HG02981 (cell line): Measurements from ENCODE around the gene STK24.

Experiments used
- ATAC-seq: cut with Tn5 transposase; IDR thresholded peaks from one replicate; pipeline ENCODE4 v1.9.1; 2021; ENCODE audit warnings: mild to moderate bottlenecking, moderate library complexity; ENCODE audit not compliant: unreplicated experiment

The STK24 gene

DNA sequence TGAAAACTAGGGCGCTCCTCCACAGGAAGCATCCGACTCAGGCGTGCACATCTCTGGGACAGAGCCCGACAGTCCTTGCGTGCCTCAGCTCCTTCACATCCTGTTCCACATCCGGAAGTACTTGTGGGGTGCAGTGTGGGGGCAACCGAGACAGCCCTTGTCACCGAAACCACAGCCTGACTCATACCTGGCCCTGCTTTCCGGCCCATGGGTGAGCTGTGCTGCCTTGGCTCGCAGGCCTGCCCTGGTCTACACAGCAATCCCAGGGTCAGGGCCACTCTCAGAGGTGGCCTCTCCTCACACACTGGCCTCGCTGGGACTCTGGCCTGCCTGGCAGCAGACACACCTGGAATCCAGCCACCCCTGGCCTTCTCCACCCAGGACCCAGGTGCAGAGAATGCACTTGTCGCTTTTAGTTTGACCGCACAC is 100.4 kb downstream of the STK24 start:
- ATAC-seq, result peak; percentile 94

DNA sequence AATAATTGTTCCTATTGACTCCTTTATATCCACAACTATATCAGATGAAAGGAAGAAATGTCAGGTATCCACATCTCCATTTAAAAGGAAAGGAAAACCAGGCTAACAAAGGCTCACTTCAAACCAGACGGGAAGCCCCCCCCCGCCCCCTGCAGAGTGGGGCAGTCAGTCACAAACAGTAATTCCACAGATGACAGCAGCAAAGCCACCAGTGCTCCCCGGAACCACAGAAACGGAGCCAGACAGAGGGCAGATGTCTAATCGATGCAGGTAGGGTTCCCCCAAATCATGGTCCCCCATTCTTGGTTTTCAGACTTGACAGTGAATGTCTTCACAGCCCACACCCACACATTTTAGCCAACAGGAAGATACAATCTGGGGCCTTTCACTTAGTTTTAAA is 100.8 kb downstream of the STK24 start:
- peak; percentile 34 for ATAC-seq

DNA sequence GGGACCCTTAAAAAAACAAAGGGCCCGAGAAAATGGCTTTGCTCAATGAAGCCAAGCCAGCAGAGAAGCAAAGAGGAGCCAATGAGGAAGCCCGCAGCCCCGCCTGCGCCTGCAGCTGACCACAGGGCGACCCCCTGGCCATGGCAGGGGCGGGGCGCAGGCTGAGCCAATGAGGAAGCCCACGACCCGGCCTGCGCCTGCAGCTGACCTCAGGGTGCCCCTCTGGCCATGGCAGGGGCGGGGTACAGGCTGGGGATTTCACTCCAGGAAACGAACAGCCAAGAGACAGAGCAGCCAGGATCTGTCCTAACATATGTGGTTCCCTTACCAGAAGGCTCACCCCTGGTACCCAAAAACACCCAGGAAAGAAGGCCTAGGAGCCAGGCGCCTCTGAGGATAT is 101.4 kb downstream of the STK24 start:
- no peak for ATAC-seq

DNA sequence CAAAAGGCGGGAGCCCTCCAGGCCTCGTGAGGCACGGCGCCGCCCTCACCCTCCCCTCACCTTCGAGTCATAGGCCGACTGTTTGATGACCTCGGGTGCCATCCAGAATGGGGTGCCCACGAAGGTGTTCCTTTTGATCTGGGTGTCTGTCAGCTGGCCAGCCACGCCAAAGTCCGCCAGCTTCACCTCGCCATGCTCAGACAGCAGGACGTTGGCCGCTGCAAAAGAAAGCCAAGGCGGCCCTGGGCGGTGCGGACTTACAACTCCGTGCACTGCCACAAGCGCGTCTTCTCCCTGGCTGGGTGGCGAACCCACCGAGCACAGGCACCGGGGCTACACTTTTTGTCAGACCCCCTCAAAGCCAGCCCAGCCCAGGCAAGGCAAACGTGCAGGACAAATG is 102.1 kb downstream of the STK24 start:
- no peak for ATAC-seq

DNA sequence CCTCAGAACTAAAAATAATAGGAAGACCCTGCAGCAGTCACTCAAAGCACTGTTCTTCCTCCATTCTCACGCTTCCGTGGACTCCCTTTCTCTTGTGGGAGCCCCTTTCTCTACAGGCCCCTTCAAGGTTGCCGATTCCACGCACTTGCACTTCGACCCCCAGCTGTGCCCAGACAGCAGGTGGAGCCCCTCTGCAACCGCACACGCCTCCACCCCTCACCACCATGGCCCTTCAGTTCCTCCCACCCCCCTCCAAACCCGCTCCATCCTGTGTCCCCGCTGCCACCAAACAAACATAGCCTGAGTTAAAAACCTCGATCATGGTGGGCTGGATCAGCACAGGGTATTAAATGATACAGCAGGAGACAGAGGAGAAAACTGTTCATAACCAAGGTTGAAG is 102.6 kb downstream of the STK24 start:
- ATAC-seq, result no peak

DNA sequence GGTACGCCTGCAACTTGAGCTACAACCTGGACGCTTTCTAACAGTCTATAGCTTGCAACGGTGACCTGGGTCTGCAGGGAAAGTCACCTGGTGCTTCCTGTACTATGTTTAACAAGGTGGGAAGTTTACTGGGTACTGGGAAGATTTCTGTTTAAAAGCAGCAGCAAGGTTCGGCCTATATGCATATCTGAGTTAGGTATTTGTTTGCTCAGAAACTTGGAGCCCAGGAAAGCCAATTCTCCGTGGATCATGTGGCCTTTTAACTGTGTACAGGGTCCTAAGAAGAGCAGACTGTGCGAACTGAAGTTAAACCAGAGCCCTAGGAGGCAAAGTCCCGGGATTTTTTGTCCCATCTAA is 103.1 kb downstream of the STK24 start:
- no peak for ATAC-seq

DNA sequence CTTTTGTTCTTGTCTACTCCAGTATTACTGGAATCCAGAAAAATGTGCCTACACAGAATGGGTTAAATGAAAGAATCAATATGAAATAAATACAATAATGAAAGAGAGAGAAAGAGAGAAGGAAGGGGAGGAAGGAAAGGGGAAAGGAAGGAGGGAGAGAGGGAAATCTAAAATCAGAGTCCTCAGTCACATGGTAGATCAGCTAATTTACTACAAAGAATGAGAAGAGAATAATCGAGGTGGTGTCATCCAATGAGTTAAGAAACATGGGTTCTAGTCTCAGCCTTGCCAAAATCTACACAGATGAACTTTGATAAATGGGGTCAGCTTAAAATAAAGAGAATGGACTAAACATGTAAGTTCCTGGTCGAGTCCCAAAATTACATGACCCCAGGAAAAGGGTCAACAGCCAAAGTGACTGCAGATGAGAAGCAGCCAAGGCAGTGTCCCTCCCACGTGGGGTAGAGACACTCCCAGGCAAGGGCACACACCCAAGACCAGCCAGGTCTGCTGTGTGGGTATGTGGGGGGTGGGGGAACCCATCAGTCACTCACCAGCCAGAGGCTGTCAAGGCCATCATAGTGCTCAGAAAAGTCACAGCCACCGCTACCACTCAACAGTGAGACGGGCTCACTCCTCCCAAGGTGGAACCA is 103.6 kb downstream of the STK24 start:
- no peak for ATAC-seq

DNA sequence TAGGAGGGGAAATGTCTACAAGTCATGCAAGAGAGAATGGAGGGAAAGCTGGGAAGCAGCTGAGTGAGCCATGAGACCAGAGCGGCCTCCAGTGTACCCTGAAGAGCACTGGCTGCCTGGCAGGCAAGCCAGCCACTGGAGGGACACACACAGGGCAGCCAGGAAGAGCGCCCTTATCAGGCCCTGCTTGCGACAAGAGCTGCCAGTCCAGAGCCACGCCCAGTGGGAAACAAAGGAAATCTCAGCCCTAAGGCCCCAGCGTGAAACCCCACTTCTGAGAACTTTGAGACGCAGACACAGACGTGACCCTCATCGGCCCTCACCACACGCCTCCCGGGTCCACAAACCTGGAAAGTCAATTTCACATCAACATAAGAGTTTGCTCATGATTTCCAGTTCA is 105.0 kb downstream of the STK24 start:
- ATAC-seq, result no peak

DNA sequence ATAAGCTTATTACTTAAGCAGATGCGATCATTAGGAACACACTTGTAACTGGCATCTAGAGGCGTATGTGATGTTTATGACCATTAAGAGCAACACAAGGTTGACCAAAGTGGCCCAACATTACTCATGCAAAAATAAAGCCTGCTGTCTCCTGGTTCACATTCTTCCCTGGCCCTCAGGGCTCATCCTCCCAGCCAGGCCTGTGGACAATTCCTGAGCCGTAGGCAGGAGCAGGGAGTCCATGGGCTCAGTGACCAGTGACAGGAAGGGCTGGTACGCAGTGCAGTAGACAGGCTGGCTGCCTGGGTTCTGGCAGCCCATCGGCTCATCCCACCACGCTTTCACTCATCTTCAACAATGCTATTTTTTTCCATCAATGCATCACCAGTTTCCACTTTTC is 106.0 kb downstream of the STK24 start:
- ATAC-seq, result no peak

DNA sequence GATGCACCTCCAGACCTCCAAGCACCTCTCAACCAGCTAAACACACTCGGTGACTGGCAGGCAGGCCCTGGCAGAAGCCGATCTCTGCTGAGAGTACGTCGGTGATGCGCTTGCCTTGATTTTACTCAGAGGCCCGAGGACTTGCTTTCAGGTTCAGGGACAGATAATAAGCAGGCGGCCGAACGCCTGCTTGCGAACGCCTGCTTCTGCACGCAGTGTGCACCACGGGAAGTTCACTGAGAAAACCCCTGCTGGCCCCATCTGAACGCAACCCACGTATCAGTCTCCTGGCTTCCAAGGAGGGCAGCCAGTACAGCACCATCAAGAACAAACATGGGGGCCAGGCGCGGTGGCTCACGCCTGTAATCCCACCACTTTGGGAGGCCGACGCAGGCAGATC is 108.0 kb downstream of the STK24 start:
- no peak for ATAC-seq

DNA sequence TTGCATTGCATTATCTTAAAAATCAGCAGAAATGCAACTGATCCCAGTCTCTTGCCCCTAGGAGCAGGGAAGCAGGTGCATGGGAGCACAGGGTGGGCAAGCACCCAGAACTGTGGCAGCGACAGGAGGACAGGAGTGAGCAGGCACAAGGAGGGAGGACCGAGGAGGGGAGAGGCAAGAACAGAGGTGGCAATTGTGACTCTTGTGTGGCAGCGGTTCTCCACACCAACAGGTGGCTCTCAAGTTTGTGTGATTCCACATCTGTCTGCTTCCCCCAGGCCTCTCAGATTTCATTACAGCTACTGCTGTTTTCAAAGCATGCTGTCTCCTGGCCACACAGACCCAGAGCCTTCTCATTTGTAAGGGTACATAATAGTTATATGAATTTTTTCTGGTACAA is 108.5 kb downstream of the STK24 start:
- ATAC-seq, result no peak

DNA sequence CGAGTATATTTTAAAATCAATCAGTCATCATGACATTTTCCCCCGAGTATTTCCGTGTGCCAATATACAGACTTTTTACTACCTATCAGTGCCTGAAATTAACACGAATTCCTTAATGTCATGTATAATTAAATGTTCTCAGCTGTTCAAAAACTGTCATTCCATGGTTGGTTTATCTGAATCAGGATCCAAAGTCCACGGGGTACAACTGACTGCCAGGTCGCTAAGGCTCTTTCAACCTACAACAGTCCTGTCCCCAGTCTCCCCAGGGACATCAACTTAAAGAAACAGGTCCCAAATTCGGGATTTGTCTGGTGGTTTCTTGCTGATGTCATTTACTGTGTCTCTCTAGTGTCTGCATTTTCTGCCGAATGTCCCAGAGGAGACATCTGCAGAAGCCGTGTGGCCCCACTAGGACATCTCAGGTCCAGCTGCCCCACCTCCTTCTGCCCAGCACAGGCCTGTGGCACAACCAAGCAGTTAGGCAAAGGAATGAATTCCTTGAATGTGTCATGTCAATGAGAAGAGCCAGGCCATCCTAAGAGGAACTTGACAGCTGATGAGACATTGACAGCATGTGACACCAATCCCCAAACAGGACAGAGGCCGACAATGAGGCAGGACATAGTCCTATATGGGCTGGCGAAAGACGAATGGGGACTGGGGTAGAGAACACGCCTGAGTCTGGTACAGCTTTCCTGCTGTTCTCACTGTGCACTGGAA is 109.5 kb downstream of the STK24 start:
- no peak for ATAC-seq

DNA sequence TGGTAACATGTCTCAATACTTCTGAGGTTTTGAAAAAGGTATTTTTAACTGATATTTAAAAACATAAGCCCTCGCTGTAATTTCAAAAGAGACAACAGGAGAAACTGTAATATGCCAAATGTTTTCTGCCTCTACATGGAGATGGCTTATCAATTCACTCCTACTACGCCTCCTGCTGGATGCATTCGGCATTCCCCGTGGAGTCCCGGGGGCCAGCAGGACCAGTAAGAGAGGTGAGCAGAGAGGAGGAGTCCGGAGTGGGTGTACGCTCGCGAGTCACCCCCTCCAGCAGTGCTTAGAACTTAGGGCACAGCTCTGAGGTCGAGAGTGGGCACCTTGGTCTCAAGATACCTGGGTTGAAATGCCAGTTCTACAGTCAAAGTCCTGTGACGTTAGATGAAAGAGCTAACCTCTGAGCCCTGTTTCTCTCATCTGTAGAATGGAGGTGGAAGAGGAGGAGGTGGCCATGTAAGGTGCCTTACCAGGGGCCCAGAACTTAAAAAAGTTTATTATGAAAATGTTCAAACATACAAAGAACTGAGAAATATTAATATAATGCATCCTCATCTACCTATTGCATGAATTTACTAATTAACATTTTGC is 110.2 kb downstream of the STK24 start:
- peak; percentile 55 for ATAC-seq

DNA sequence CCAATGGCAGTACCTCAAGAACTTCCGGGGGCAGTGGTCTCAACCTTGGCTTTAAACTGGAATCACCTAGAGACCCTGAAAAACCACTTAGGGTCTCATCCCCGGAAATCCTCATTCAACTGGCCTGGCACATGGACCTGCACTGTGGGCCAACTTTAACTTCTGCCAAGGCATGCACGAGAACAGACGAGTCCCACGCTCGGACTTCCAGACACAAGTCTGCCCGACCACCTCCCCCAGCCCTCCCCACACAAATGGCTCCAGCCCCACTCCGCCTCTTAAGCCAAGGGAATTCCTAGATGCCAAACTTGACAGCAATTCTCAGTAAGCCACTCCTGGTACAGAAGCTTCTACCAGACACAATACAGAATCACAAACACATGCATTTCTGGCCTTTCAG is 114.0 kb downstream of the STK24 start:
- ATAC-seq, result no peak

DNA sequence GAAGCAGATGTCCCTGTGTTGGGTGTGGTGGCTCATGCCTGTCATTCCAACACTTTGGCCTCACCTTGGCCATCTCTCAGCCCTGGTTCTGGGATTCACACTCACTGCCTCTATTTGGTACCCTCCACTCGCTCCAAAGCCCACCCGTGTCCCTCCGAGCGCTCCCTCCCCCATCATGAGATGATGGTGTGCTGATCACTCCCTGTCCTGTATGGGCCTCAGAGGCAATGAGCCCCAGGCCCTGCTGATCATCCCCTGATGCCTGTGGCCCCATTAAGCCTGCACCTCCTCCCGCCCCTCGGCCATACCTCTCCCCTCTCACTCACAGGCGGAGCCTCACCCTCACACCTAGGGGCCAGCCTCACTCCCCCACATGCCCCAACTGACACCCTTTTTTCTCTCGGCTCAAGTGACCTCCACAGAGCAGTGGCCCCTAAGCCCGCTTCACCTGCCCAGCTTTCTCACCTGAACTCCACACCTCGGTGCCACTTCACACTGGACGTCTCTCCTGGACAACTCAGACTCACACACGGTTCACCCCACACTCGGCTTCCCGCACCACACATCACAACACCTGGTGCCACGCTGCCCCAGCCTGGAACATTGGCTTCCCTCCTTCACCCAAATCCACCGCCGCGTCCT is 114.5 kb downstream of the STK24 start:
- no peak for ATAC-seq

DNA sequence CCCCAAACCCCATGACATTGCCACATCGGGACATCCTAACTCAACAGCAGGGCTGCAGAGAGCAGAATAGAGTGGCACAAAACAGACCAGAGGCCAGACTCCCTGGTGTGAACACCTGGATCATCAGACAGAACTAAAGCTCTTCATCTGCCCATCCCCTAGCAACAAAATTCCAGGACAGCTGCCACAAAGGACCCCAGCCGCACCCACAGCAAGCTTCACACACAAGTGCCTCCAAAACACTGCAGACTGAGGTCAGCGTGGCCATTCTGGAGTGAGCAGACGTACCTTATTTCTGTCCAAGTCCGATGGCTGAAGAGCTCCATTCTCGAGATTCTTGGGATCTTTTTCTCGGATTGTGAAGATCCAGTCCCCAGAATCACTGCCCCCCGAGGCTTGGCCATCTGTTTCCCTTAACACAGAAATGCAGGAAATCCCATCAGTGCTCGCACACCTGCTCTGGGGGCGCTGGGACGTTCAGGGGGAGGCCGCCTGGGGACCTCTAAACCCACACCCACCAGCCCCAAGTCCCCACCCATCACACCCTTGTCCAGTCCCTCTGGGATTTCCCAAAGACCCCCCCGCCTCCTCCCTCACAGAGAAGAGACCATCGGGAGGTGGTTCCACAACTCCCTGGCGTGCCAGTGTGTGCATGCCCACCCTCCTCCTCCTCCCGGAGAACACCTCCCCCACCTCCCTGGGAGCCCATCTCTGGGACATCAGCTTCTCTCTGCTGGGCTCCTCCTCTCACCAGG is 115.2 kb downstream of the STK24 start:
- no peak for ATAC-seq

DNA sequence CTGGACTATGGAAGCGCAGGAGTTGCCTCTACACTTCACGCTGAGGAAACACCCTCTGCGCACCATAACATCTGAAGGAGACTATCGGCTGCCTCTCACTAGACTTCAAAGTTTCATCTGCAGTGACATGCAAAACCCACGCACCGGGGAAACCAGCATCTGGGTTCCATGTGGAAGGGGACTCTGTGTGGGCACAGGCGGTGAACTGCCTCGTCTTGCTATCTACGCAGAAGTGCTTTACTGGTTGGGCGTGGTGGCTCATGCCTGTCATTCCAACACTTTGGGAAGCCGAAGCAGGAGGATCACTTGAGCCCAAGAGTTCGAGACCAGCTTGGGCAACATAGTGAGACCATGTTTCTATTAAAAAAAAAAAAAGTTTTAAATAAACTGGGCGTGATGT is 116.4 kb downstream of the STK24 start:
- no peak for ATAC-seq

DNA sequence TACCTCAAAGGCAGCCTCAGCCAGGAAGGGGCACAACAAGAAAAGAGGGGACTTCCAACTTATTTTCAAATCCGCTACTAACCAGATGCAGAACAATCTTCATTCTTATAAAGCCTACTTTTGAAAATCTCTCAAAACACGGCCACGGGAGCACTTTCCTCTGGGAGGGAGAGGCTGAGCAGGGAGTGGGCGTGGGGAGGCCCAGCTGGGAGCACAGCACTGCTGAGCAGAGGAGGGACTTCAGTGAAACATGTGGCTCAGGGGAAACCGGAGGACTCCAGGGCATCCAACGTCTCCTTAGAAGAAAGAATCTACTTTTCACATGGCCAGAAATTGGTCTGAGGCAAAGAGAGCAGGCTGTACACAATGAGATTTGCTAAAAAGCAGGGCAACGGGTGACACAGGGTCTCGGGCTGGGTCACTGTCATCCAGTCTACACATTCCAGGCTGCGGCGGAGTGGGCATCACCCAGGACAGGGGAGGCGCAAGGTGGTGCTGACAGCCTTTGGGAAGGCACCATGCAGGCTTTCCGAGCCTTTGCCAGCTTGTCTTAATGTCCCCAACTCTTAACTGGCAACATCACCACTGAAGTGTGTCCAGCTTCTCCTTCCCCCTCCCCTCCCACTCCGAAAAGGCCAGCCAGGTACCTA is 117.1 kb downstream of the STK24 start:
- no peak for ATAC-seq

DNA sequence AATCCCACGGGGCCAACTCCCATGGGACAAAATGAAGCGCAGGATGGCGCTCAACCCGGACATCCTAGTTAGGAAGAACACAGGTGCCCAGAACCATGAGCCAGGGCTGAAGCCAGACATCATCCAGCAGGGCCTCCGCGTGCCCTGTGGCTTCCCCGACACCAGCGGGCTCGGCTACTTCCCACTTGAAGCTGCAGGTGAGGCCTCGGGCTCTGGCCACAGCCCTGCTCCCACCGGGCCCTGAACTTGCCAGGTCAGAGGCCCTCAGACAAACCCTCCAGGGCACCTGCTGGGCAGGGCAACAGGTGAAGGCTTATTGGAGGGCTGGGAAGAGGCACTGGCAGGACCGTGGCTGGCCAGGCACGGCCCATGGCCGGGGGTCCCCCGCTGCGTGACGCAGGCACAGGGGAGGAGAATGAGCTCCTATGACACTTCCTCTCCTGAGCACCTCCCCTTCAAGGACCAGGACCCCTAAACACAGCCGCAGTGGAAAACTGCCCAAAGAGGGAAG is 117.7 kb downstream of the STK24 start:
- no peak for ATAC-seq

DNA sequence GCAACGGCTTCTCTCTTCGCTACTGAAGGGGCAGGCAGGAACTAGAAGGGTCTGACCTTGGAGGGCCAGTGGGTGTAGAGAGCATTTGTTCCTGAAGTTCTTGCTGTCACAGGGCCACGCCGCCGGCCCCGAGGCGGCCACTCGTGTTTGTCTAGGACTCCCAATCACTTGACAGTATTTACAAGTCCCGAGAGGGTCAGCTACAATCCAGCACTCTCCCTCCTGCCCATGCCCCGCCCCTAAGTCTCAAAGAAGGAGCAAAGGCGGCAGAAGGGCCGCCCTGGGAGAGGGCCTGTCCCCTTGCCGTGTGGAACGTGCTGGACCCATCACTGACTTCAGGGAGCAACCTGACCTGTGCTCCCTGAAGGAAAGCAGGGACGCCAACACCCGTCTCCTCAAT is 118.5 kb downstream of the STK24 start:
- no peak for ATAC-seq

DNA sequence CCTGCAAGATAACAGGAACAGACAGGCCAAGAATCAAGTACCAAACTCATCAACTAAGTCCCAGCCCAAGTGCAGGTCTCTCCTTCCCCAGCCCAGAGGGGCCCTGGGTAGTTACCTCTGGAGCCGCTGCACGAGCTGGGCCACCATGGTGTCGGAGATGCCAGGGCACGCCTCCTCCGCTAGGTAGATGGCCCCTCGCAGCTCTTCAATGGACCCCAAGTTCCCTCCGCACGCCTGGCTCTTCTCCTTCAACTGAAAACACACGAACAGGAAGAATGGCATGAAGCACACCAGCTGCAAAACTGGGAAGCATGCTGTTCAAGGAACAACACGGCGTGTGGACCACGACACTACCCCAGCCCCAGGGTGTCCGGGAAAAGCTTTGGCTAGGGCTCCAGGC is 119.9 kb downstream of the STK24 start:
- ATAC-seq, result no peak
